ENCODE results near the gene NUDT8. TPM values are rescaled to one million over a fixed set of nuclear protein-coding genes. Genes with fewer than 3 reads are reported as not detected.

NUDT8 gene
- total and polyA plus RNA-seq, 10 of the 15 experiments (the other 5 are each of a cell fraction or from before 2014, with no cell fraction given): 0.32 to 18.2 (median 9.8) TPM

DNA sequence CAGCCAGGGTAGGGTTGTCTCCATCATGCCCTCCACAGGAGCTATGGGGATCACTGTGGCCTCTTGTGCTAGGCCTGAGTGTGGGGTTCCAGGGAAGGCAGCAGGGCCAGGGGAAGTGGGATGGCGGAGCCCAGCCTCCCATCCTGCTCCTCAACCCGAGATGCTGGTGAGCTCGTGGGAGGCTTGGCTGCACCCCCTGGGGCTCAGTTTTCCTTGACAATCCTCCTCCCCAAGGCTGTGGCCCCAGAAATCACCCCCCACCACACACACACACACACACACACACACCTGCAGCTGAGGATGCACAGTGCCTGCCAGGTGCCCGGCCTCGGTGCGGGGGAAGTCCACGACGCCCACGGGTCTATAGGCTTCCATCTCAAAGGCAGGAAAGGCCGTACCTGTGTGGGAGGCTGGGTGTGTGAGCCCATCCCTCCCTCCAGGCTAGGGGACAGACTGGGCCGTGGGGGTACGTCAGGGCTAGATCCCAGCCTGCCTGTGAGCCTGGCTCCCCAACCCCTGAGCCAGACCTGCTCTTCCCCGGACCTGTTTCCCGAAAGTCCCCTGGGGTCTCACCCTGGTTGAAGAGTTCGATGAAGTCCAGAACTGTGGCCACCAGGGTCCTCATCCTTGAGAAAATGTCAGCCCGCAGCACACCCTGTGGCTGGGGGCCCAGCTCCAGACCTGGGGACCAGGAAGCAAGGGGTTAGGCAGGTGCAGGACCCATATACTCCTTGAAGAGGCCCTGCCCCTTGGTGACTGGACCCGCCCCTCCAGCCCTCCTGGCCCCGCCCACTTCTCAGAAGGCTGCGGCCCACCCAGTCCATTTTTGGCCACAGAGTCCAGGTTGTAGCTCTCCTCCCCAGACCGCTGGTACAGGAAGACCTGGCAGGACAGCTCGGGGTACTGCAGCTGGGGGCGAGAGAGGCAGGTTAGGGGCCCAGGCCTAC is 15.0 kb upstream of the NUDT8 start:
- intact Hi-C loops (cut with micrococcal nuclease; ENCODE audit: unreplicated experiment): no loop called here
- CTCF ChIA-PET: interaction anchor here (1.1 to 8.4 kb wide), 8 partner anchors 12 to 299 kb away, joined by 3 to 132 read pairs (median 8); partner anchors contain the start of gene NUDT8
- Histone ChIP-seq H3K9me3 (replicated peaks; ENCODE audit: control insufficient read depth, insufficient read depth, low read length) (peaks cover 3% of the 10 kb centered on the region; the same call in 2 of the 3 replicates), H3K27ac (ENCODE audit: control insufficient read depth, insufficient read depth) (no peak overlapping the region), H3K36me3 (ENCODE audit: control insufficient read depth in 2 of 2, insufficient read depth in 2 of 2, low read length in 1 of 2) (no peaks in the 10 kb centered on the region), H3K27me3 (replicated peaks in 1 of 2; ENCODE audit: control insufficient read depth in 2 of 2, insufficient read depth in 2 of 2, low read length in 1 of 2) (no peaks in the 10 kb centered on the region), H4K20me1 (ENCODE audit: control insufficient read depth, insufficient read depth) (no peaks in the 10 kb centered on the region), H3K79me2 (ENCODE audit: control insufficient read depth, insufficient read depth, low read length) (no peaks in the 10 kb centered on the region), H3K4me1 (ENCODE audit: control insufficient read depth, insufficient read depth, low read length) (peaks cover 52% of the 10 kb centered on the region), H3K4me2 (ENCODE audit: control insufficient read depth, insufficient read depth) (peak overlapping the region; percentile 38), H3K4me3 (no peak overlapping the region), H3K9ac (ENCODE audit: control insufficient read depth, insufficient read depth, low read length) (no peak overlapping the region), H2AFZ (ENCODE audit: control insufficient read depth, low read depth, low read length) (peak overlapping the region; percentile 41)
- DNase-seq (ENCODE audit: low read depth, low spot score) (no peak), ATAC-seq (peak; percentile 30), FAIRE-seq (no peak)
- in situ Hi-C loops (cut with MboI): no loop called here
- WGBS (ENCODE audit: insufficient coverage, insufficient replicate concordance, low lambda C conversion rate, missing lambda C conversion rate): 25% methylated on average over 22 of the region's 22 CpGs
- BruUV-seq (replicated peaks): no TSS peak
- SMC1A ChIA-PET (ENCODE audit: uncharacterized antibody, unreplicated experiment): interaction anchor here (1.5 to 6.2 kb wide), 4 partner anchors 9 to 53 kb away, joined by 3 to 69 read pairs (median 5); no protein-coding TSS in a partner anchor
- POLR2A ChIA-PET: interaction anchor here (0.8 to 1.0 kb wide), 3 partner anchors 14 to 62 kb away, joined by 3 to 4 read pairs (median 3); partner anchors contain the start of gene NUDT8
- RAD21 ChIA-PET (ENCODE audit: unreplicated experiment): interaction anchor here (1.3 to 5.6 kb wide), 4 partner anchors 15 to 68 kb away, joined by 4 to 49 read pairs (median 12); partner anchors contain the start of genes GSTP1 and NUDT8
- TF ChIP-seq TCF12 (IDR thresholded peaks at IDR 0.05; ENCODE audit: low read depth, low read length) (peak; percentile 19; the same call in 1 of the 2 replicates), SIX5 (IDR thresholded peaks at IDR 0.05; ENCODE audit: low read depth, low read length, severe bottlenecking) (no peak)

DNA sequence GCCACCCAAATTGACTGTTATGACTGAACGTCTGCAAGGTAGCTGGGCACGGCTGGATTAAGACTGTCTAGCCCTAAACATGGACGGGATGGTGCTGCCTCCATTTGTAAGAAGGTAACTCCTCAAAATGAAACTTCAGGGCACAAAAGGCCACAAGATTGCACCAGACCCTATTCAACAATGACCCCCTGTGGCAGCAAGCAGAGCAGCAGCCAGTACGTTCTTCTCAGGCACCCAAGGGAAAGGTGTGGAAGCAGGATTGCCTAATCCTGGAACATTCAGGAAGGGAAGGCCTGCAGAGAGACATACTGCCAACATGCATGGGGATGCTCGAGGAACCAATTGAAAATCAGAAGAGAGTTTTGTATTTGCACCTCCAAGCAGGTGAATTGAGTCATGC is 14.3 kb upstream of the NUDT8 start:
- no peak for ATAC-seq
- TF ChIP-seq KDM1A (IDR thresholded peaks at IDR 0.05; ENCODE audit: borderline replicate concordance): no peak
- 0 out of 2 replicates have a peak, but pooled peaks have one; percentile 16 for TF ChIP-seq NR2F1 (conservative IDR thresholded peaks at IDR 0.05)
- no peak for TF ChIP-seq BACH1 (IDR thresholded peaks at IDR 0.05; ENCODE audit: borderline replicate concordance)
- no peak for TF ChIP-seq LARP7 (IDR thresholded peaks at IDR 0.05)
- no peak for TF ChIP-seq ZNF207 (IDR thresholded peaks at IDR 0.05; ENCODE audit: borderline replicate concordance)
- TF ChIP-seq NR2C2 (IDR thresholded peaks at IDR 0.05; ENCODE audit: borderline replicate concordance, control insufficient read depth, insufficient read length, low read depth): no peak
- no peak for TF ChIP-seq MXI1 (IDR thresholded peaks at IDR 0.05; ENCODE audit: low read depth, low read length)
- no peak for TF ChIP-seq WRNIP1 (IDR thresholded peaks at IDR 0.05; ENCODE audit: borderline replicate concordance, low read depth, low read length)
- TF ChIP-seq ATF7 (IDR thresholded peaks at IDR 0.05; ENCODE audit: low read depth): no peak
- TF ChIP-seq, protein P1, sequence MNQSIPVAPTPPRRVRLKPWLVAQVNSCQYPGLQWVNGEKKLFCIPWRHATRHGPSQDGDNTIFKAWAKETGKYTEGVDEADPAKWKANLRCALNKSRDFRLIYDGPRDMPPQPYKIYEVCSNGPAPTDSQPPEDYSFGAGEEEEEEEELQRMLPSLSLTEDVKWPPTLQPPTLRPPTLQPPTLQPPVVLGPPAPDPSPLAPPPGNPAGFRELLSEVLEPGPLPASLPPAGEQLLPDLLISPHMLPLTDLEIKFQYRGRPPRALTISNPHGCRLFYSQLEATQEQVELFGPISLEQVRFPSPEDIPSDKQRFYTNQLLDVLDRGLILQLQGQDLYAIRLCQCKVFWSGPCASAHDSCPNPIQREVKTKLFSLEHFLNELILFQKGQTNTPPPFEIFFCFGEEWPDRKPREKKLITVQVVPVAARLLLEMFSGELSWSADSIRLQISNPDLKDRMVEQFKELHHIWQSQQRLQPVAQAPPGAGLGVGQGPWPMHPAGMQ (IDR thresholded peaks at IDR 0.05; ENCODE audit: borderline replicate concordance): no peak
- TF ChIP-seq SMC3 (IDR thresholded peaks at IDR 0.05; ENCODE audit: borderline replicate concordance, low read length): peak; percentile 13; the same call in 1 of the 2 replicates
- no peak for TF ChIP-seq ZNF384 (IDR thresholded peaks at IDR 0.05; ENCODE audit: borderline replicate concordance, low read depth, low read length)
- no peak for TF ChIP-seq NFYB (IDR thresholded peaks at IDR 0.05; ENCODE audit: insufficient read depth, low read depth, low read length)

More for the DNA sequence above, 14.3 kb upstream of the NUDT8 start:
- H3K27ac ChIP-seq (ENCODE audit: control insufficient read depth, insufficient read depth): no peak overlapping the region
- H3K79me2 ChIP-seq (ENCODE audit: control insufficient read depth, insufficient read depth, low read length): no peaks in the 10 kb centered on the region
- H3K9ac ChIP-seq (ENCODE audit: control insufficient read depth, insufficient read depth, low read length): no peak overlapping the region
- no peak overlapping the region for H3K4me3 ChIP-seq
- in situ Hi-C loops (cut with MboI): no loop called here
- H3K27me3 ChIP-seq (replicated peaks in 1 of 2; ENCODE audit: control insufficient read depth in 2 of 2, insufficient read depth in 2 of 2, low read length in 1 of 2): no peaks in the 10 kb centered on the region
- DNase-seq (ENCODE audit: low read depth, low spot score) (no peak), FAIRE-seq (no peak)
- no peaks in the 10 kb centered on the region for H4K20me1 ChIP-seq (ENCODE audit: control insufficient read depth, insufficient read depth)
- H2AFZ ChIP-seq (ENCODE audit: control insufficient read depth, low read depth, low read length): no peak overlapping the region
- intact Hi-C loops (cut with micrococcal nuclease; ENCODE audit: unreplicated experiment): no loop called here
- H3K4me2 ChIP-seq (ENCODE audit: control insufficient read depth, insufficient read depth): no peak overlapping the region
- SMC1A ChIA-PET (ENCODE audit: uncharacterized antibody, unreplicated experiment): no interaction called here
- BruUV-seq (replicated peaks): no TSS peak
- H3K9me3 ChIP-seq (replicated peaks; ENCODE audit: control insufficient read depth, insufficient read depth, low read length): peaks cover 3% of the 10 kb centered on the region; the same call in 2 of the 3 replicates
- RAD21 ChIA-PET (ENCODE audit: unreplicated experiment): interaction anchor here (3.2 to 5.6 kb wide), 2 partner anchors 14 to 16 kb away, joined by 18 to 49 read pairs; partner anchors contain the start of gene NUDT8
- CTCF ChIA-PET: interaction anchor here (1.3 to 8.4 kb wide), 5 partner anchors 12 to 298 kb away, joined by 3 to 132 read pairs (median 17); partner anchors contain the start of gene NUDT8
- POLR2A ChIA-PET: interaction anchor here (1.0 kb wide), 1 partner anchor 14 kb away, joined by 3 read pairs; the partner anchor contains the start of gene NUDT8
- WGBS (ENCODE audit: insufficient coverage, insufficient replicate concordance, low lambda C conversion rate, missing lambda C conversion rate): 65% methylated on average over 5 of the region's 5 CpGs
- H3K4me1 ChIP-seq (ENCODE audit: control insufficient read depth, insufficient read depth, low read length): peaks cover 45% of the 10 kb centered on the region
- no peaks in the 10 kb centered on the region for H3K36me3 ChIP-seq (ENCODE audit: control insufficient read depth in 2 of 2, insufficient read depth in 2 of 2, low read length in 1 of 2)
